Measurements from ENCODE around the gene PPP1R1B. TPM values are rescaled to one million over a fixed set of nuclear protein-coding genes. Genes with fewer than 3 reads are reported as not detected.
A peak's percentile ranks its signal among the peaks of the same experiment; 100 is the strongest.

The PPP1R1B gene
- total RNA-seq (2022) (not detected in 2 replicates), Bru-seq, nascent RNA (not detected), BruChase-seq, experiment 1, labeled RNA remaining after a 2-hour chase (not detected), BruChase-seq, experiment 2, labeled RNA remaining after a 6-hour chase (not detected)
- long read RNA-seq: 0 reads

DNA sequence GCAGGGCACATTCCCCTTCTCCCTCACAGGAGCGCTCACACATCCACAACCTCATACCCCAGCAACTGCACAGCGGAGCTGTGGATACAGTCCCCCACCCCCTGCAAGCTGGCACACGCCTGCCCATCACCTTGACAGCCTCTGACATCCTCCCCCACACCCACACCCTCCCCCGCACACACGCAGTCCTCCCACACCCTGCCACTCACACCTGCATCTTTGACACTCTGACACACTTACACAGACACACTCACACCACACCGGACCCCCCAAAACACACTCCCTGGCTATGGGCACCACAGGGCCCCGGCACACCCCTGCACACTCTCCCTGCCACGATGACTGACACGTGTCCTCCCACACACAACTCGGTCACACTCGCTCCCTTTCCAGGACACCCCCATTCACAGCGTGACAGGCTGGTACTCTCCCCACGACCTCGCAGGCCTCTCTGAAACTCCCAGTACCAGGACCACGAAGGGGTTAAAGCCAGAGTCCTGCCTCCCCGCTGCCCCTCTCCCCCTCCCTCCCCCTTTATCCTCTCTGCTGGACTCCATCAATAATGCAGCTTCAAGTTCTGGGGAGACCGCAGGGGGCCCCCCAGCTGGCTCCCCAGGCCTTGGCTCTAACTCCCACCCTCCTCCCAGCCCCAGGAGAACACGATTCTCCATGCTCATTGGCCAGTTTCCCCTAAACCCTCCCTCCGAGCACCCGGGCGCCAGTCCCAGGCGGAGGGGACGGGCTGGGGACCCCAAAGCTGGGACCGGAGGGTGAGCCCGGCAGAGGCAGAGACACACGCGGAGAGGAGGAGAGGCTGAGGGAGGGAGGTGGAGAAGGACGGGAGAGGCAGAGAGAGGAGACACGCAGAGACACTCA, at the start of gene PPP1R1B:
TSS of gene PPP1R1B (plus strand) at position 782 of the 876 bp plus-strand sequence. CDS start 441 bp downstream, outside the sequence.
- Mint-ChIP-seq H3K4me1 (ENCODE audit: low read depth, unreplicated experiment) (peaks cover 6% of the 10 kb centered on the region), H3K27ac (ENCODE audit: unreplicated experiment) (no peak within 1 kb of the TSS), H3K36me3 (ENCODE audit: insufficient read depth, unreplicated experiment) (no peaks in the 10 kb centered on the region), H3K4me3 (ENCODE audit: unreplicated experiment) (peak within 1 kb of the TSS; percentile 32), H3K9me3 (ENCODE audit: unreplicated experiment) (no peaks in the 10 kb centered on the region), H3K27me3 (ENCODE audit: insufficient read depth, unreplicated experiment) (peaks cover 4% of the 10 kb centered on the region)
- no TSS peak for BruUV-seq (replicated peaks)
- TF ChIP-seq, protein P1, sequence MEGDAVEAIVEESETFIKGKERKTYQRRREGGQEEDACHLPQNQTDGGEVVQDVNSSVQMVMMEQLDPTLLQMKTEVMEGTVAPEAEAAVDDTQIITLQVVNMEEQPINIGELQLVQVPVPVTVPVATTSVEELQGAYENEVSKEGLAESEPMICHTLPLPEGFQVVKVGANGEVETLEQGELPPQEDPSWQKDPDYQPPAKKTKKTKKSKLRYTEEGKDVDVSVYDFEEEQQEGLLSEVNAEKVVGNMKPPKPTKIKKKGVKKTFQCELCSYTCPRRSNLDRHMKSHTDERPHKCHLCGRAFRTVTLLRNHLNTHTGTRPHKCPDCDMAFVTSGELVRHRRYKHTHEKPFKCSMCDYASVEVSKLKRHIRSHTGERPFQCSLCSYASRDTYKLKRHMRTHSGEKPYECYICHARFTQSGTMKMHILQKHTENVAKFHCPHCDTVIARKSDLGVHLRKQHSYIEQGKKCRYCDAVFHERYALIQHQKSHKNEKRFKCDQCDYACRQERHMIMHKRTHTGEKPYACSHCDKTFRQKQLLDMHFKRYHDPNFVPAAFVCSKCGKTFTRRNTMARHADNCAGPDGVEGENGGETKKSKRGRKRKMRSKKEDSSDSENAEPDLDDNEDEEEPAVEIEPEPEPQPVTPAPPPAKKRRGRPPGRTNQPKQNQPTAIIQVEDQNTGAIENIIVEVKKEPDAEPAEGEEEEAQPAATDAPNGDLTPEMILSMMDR (IDR thresholded peaks at IDR 0.05; ENCODE audit: insufficient read depth in 1 of 2, low read depth in 1 of 2, low read length in 1 of 2, severe bottlenecking in 1 of 2, unreplicated experiment in 1 of 2): no peak
- CTCF ChIA-PET: interaction anchor here (0.6 kb wide), 1 partner anchor 130 kb away, joined by 4 read pairs; no protein-coding TSS in a partner anchor
- POLR2A ChIA-PET: no interaction called here
- Histone ChIP-seq H3K4me3 (ENCODE audit: low read depth, low read length) (no peak within 1 kb of the TSS), H3K36me3 (ENCODE audit: control insufficient read depth, insufficient read depth, low read length) (no peaks in the 10 kb centered on the region), H3K27me3 (replicated peaks; ENCODE audit: control insufficient read depth, insufficient read depth, low read length) (no peaks in the 10 kb centered on the region), H3K9me3 (no peaks in the 10 kb centered on the region), H3K4me1 (peaks cover 11% of the 10 kb centered on the region; the same call in 1 of the 2 replicates)
- intact Hi-C loops (cut with micrococcal nuclease; ENCODE audit: unreplicated experiment): no loop called here
- DNase-seq: no peak

DNA sequence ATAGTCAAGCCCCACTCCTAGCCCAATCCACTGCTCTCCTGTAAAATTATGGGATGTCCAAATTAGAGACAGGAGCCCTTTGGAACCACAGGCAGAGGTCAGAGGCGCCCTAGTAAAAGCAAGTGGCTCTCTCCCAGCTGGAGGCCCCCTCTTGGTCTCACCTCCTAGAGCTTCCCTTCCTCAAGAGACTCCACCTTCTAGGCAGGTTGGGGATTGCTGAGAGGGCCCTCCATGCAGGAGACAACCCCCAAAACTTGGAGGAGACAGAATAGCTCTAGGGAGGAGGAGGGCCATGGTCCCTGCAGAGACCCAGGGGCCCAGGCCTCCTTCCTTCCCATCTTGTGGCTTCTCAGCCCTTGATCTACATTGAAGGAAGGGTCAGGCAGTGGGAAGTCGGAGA, 48.5 kb upstream of the PPP1R1B start:
- TF ChIP-seq, protein P1 (IDR thresholded peaks at IDR 0.05; ENCODE audit: insufficient read depth in 1 of 2, low read depth in 1 of 2, low read length in 1 of 2, severe bottlenecking in 1 of 2, unreplicated experiment in 1 of 2): no peak
- Mint-ChIP-seq H3K9me3 (ENCODE audit: unreplicated experiment) (no peaks in the 10 kb centered on the region), H3K27ac (ENCODE audit: unreplicated experiment) (no peak overlapping the region), H3K4me3 (ENCODE audit: unreplicated experiment) (no peak overlapping the region), H3K36me3 (ENCODE audit: insufficient read depth, unreplicated experiment) (no peaks in the 10 kb centered on the region), H3K4me1 (ENCODE audit: low read depth, unreplicated experiment) (no peaks in the 10 kb centered on the region), H3K27me3 (ENCODE audit: insufficient read depth, unreplicated experiment) (no peaks in the 10 kb centered on the region)
- ChIA-PET CTCF (interaction anchor here (0.6 to 1.5 kb wide), 2 partner anchors 30 to 43 kb away, joined by 3 to 5 read pairs; no protein-coding TSS in a partner anchor), POLR2A (no interaction called here)
- Histone ChIP-seq H3K4me3 (ENCODE audit: low read depth, low read length) (no peak overlapping the region), H3K27me3 (replicated peaks; ENCODE audit: control insufficient read depth, insufficient read depth, low read length) (no peaks in the 10 kb centered on the region), H3K4me1 (peaks cover 4% of the 10 kb centered on the region; the same call in 1 of the 2 replicates), H3K36me3 (ENCODE audit: control insufficient read depth, insufficient read depth, low read length) (no peaks in the 10 kb centered on the region), H3K9me3 (no peaks in the 10 kb centered on the region)
- intact Hi-C loops (cut with micrococcal nuclease; ENCODE audit: unreplicated experiment): no loop called here
- no peak for DNase-seq
- no TSS peak for BruUV-seq (replicated peaks)

DNA sequence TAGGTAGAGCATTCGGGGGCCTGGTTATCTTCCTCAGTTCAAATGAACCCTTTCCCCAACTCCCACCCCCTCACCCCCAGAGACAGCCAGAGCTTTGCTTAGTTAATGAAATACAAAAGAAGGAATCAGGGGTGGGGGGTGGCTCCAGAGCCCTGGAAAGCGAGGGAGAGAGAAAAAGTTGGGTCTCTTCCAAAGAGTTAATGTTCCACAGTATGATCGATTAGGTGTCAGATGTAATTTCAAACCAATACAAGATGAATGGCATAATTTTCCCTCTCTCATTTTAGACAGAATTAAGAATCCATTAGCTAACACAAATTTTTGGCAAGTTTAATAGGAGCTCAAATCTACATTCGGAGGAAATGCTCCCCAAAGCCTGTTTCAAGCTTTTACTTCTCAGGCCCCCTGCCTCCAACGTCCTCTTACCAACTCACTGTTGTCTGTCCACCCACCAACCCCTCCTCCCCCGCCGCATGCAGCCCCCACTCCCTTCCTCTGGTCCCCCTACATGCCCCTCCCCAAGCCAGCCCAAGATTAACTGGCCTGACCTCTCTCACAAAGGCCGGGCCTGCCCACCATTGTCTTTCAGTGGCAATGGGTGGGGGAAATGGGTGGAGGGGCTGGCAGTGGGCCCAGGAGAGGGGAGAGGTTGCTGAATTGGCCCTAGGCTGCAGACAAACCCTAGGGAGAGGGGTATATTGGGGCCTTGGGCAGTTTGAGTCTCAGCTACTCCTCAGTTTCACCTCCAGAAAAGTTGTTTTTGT, 47.3 kb upstream of the PPP1R1B start:
- POLR2A ChIA-PET: no interaction called here
- Histone ChIP-seq H3K27me3 (replicated peaks; ENCODE audit: control insufficient read depth, insufficient read depth, low read length) (no peaks in the 10 kb centered on the region), H3K4me3 (ENCODE audit: low read depth, low read length) (no peak overlapping the region), H3K4me1 (no peaks in the 10 kb centered on the region), H3K9me3 (no peaks in the 10 kb centered on the region), H3K36me3 (ENCODE audit: control insufficient read depth, insufficient read depth, low read length) (no peaks in the 10 kb centered on the region)
- TF ChIP-seq, protein P1 (IDR thresholded peaks at IDR 0.05; ENCODE audit: insufficient read depth in 1 of 2, low read depth in 1 of 2, low read length in 1 of 2, severe bottlenecking in 1 of 2, unreplicated experiment in 1 of 2): no peak
- intact Hi-C loops (cut with micrococcal nuclease; ENCODE audit: unreplicated experiment): no loop called here
- CTCF ChIA-PET: interaction anchor here (0.6 to 1.3 kb wide), 3 partner anchors 36 to 44 kb away, joined by 3 to 4 read pairs (median 3); no protein-coding TSS in a partner anchor
- H3K9me3 Mint-ChIP-seq (ENCODE audit: unreplicated experiment): no peaks in the 10 kb centered on the region
- H3K4me1 Mint-ChIP-seq (ENCODE audit: low read depth, unreplicated experiment): no peaks in the 10 kb centered on the region
- H3K27me3 Mint-ChIP-seq (ENCODE audit: insufficient read depth, unreplicated experiment): peaks cover 7% of the 10 kb centered on the region
- no TSS peak for BruUV-seq (replicated peaks)
- DNase-seq: no peak
- H3K4me3 Mint-ChIP-seq (ENCODE audit: unreplicated experiment): no peak overlapping the region
- H3K27ac Mint-ChIP-seq (ENCODE audit: unreplicated experiment): no peak overlapping the region
- peaks cover 1% of the 10 kb centered on the region for H3K36me3 Mint-ChIP-seq (ENCODE audit: insufficient read depth, unreplicated experiment)
